GM12878 (cell line): Measurements from ENCODE around the gene LILRB1. TPM values are rescaled to one million over a fixed set of nuclear protein-coding genes. Genes with fewer than 3 reads are reported as not detected.

Experiments used
- ATAC-seq: fragments of 200-7000 bp; cut with Tn5 transposase; 3 replicates; pipeline ENCODE4 v1.9.1; 2020; ENCODE audit warnings: mild to moderate bottlenecking, moderate library complexity
- BruUV-seq: library from RNA; stranded (reverse); fragments of 400-500 nt; replicated peaks from 2 replicates; lab custom pipeline; 2021; lab: Mats Ljungman, UMichigan
- CTCF ChIA-PET: fragments of 300-600 bp; sonication (Branson Sonifier 250); formaldehyde crosslinking; extraction: SDS; loops from one replicate; lab custom pipeline; 2021; ENCODE audit warnings: inconsistent platforms; lab: Yijun Ruan, JAX
- POLR2A ChIA-PET: fragments of 350-600 bp; formaldehyde crosslinking; extraction: SDS; loops from one replicate; lab custom pipeline; 2021; ENCODE audit warnings: inconsistent platforms; lab: Charles Lee
- RAD21 ChIA-PET: fragments of 300-600 bp; sonication (Branson Sonifier 250); formaldehyde crosslinking; loops from one replicate; lab custom pipeline; 2023; ENCODE audit warnings: antibody characterized with exemption; ENCODE audit not compliant: unreplicated experiment; lab: Charles Lee
- SMC1A ChIA-PET: fragments of 300-600 bp; sonication (Branson Sonifier 250); formaldehyde crosslinking; loops from one replicate; lab custom pipeline; 2023; ENCODE audit not compliant: unreplicated experiment, uncharacterized antibody; lab: Charles Lee
- DNase-seq: peaks from one replicate; pipeline ENCODE4 v3.0.0-alpha.2; 2011; ENCODE audit warnings: low read depth, low spot score
- FAIRE-seq: peaks from 3 replicates; lab custom pipeline; 2011; peaks lifted over from hg19 to GRCh38; lab: Jason Lieb, UNC
- H2AFZ ChIP-seq: 2 replicates; pipeline ENCODE4 v1.6.0; 2011; ENCODE audit warnings: low read depth, low read length, control low read depth; ENCODE audit not compliant: control insufficient read depth
- H3K27ac ChIP-seq: 2 replicates; pipeline ENCODE4 v1.5.1; 2011; ENCODE audit warnings: control low read depth; ENCODE audit not compliant: control insufficient read depth, insufficient read depth
- H3K27me3 ChIP-seq, 2 experiments: replicated peaks in 1 of 2; 2 replicates each; pipeline versions ENCODE4 v1.6.0 to v1.6.1; 2011; ENCODE audit warnings: low read length in 1 of 2; ENCODE audit not compliant: control insufficient read depth in 2 of 2, insufficient read depth in 2 of 2
- H3K36me3 ChIP-seq, 2 experiments: 2 replicates each; pipeline ENCODE4 v1.5.1; 2011; ENCODE audit warnings: low read length in 1 of 2; ENCODE audit not compliant: control insufficient read depth in 2 of 2, insufficient read depth in 2 of 2
- H3K4me1 ChIP-seq: 2 replicates; pipeline ENCODE4 v1.6.1; 2011; ENCODE audit warnings: mild to moderate bottlenecking, low read length, moderate library complexity, mixed read lengths; ENCODE audit not compliant: control insufficient read depth, insufficient read depth
- H3K4me2 ChIP-seq: 2 replicates; pipeline ENCODE4 v1.6.0; 2011; ENCODE audit warnings: control low read depth; ENCODE audit not compliant: control insufficient read depth, insufficient read depth
- H3K4me3 ChIP-seq: fragments of 200-600 bp; sonication (generic); 2 replicates; pipeline ENCODE4 v1.5.1; 2016
- H3K79me2 ChIP-seq: 2 replicates; pipeline ENCODE4 v1.6.0; 2011; ENCODE audit warnings: low read length; ENCODE audit not compliant: control insufficient read depth, insufficient read depth
- H3K9ac ChIP-seq: 2 replicates; pipeline ENCODE4 v1.8.0; 2011; ENCODE audit warnings: low read length, control low read depth, mixed read lengths; ENCODE audit not compliant: control insufficient read depth, insufficient read depth
- H3K9me3 ChIP-seq: replicated peaks from 3 replicates; pipeline ENCODE4 v1.5.1; 2011; ENCODE audit warnings: mild to moderate bottlenecking, low read length; ENCODE audit not compliant: control insufficient read depth, insufficient read depth
- H4K20me1 ChIP-seq: 2 replicates; pipeline ENCODE4 v1.6.0; 2011; ENCODE audit not compliant: control insufficient read depth, insufficient read depth
- BRCA1 ChIP-seq: IDR thresholded peaks from 2 replicates; pipeline ENCODE4 v1.6.1; 2011; ENCODE audit warnings: low read depth, low read length, improper control_type of control experiment
- CBX3 ChIP-seq: fragments of 200-600 bp; sonication (generic); IDR thresholded peaks from 2 replicates; pipeline ENCODE4 v1.6.1; 2016; ENCODE audit warnings: low read depth, borderline replicate concordance
- CBX5 ChIP-seq: sonication (generic); IDR thresholded peaks from 2 replicates; pipeline ENCODE4 v1.6.1; 2016; ENCODE audit warnings: low read depth, moderate library complexity, mild to moderate bottlenecking, inconsistent platforms
- IKZF1 ChIP-seq: fragments of 450-650 bp; conservative IDR thresholded peaks from 2 replicates; pipeline ENCODE4 v1.6.1; 2017; ENCODE audit warnings: antibody characterized with exemption, mild to moderate bottlenecking
- IKZF2 ChIP-seq, 2 experiments: fragments of 450-650 bp; IDR thresholded peaks; 2 replicates each; pipeline ENCODE4 v1.6.1; 2017; ENCODE audit warnings: mild to moderate bottlenecking in 2 of 2, moderate library complexity in 2 of 2
- JUND ChIP-seq: IDR thresholded peaks from 2 replicates; pipeline ENCODE4 v1.6.1; 2012; ENCODE audit warnings: low read depth, mild to moderate bottlenecking, low read length, improper control_type of control experiment, moderate library complexity
- MTA2 ChIP-seq: fragments of 450-650 bp; IDR thresholded peaks from 2 replicates; pipeline ENCODE4 v1.6.1; 2016; ENCODE audit warnings: low read depth, mild to moderate bottlenecking, moderate library complexity
- MYC ChIP-seq: IDR thresholded peaks from 2 replicates; pipeline ENCODE4 v1.6.1; 2011; ENCODE audit warnings: mild to moderate bottlenecking, low read length, moderate library complexity, inconsistent platforms; ENCODE audit not compliant: insufficient read depth, insufficient replicate concordance, insufficient read length, severe bottlenecking
- RB1 ChIP-seq: fragments of 450-650 bp; formaldehyde crosslinking; IDR thresholded peaks from 2 replicates; pipeline ENCODE4 v1.6.1; 2017; ENCODE audit warnings: mild to moderate bottlenecking, borderline replicate concordance
- RCOR1 ChIP-seq: conservative IDR thresholded peaks from 2 replicates; pipeline ENCODE4 v1.6.1; 2012; ENCODE audit warnings: low read depth, low read length, improper control_type of control experiment
- SIX5 ChIP-seq: IDR thresholded peaks from 2 replicates; pipeline ENCODE4 v1.6.1; 2011; ENCODE audit warnings: mild to moderate bottlenecking, low read depth, low read length, moderate library complexity; ENCODE audit not compliant: severe bottlenecking
- ZNF274 ChIP-seq: IDR thresholded peaks from one replicate; pipeline ENCODE4 v1.8.0; 2011; ENCODE audit not compliant: insufficient read length, insufficient read depth
- ZNF384 ChIP-seq: IDR thresholded peaks from 2 replicates; pipeline ENCODE4 v1.6.1; 2012; ENCODE audit warnings: low read depth, mild to moderate bottlenecking, low read length, improper control_type of control experiment, borderline replicate concordance
- WGBS: methylation state at CpG from one replicate; pipeline ENCODE4 v1.1.6; 2016; ENCODE audit warnings: low lambda C conversion rate; ENCODE audit not compliant: insufficient replicate concordance, insufficient coverage; ENCODE audit errors: missing lambda C conversion rate; 5-methylcytosine and 5-hydroxymethylcytosine counted together
- in situ Hi-C: fragments of 300-500 bp; cut with MboI; formaldehyde crosslinking; loops from 9 replicates; pipeline ENCODE4 v1.14.3; 2018; ENCODE audit warnings: mixed read lengths
- intact Hi-C: fragments of 100-400 bp; cut with micrococcal nuclease; formaldehyde crosslinking; loops from one replicate; pipeline ENCODE4 v1.14.2; 2022; ENCODE audit not compliant: unreplicated experiment
- polyA plus RNA-seq, 11 experiments: library from polyadenylated mRNA; depleted of rRNA in 4 of 11; unstranded in 6 of 11; stranded (reverse) in 5 of 11; fragments of >200 nt; fragmentation: Nextera tagmentation in 4 of 11; fragmentation: Illumina TruSeq in 1 of 11; extraction: Ambion mirVana in 4 of 11; extraction: Trizol in 1 of 11; gene quantifications; 1 replicate in 1 of 11; 2 replicates in 10 of 11; pipeline versions ENCODE4 v1.2.1 to v1.2.3, GENCODE V29; 2011 to 2016; ENCODE audit warnings: inconsistent platforms in 2 of 11, missing spikeins in 2 of 11, low read depth in 1 of 11
- total RNA-seq, 4 experiments: library from RNA; depleted of rRNA in 3 of 4; stranded (reverse); fragments of >200 nt in 3 of 4; fragmentation: Illumina TruSeq in 1 of 4; extraction: Trizol in 1 of 4; gene quantifications; 2 replicates each; pipeline versions ENCODE4 v1.2.1 to v1.2.3, GENCODE V29; 2013 to 2021
- TF ChIP-seq, protein P1 (sequence below): fragments of 150-350 bp; IDR thresholded peaks from 2 replicates; pipeline ENCODE4 v1.6.1; 2016; ENCODE audit warnings: low read depth, low read length
- TF ChIP-seq, protein P2 (sequence below): fragments of 450-650 bp; IDR thresholded peaks from 2 replicates; pipeline ENCODE4 v1.6.1; 2014; ENCODE audit warnings: mild to moderate bottlenecking

The LILRB1 gene
- total and polyA plus RNA-seq, 10 of the 15 experiments (the other 5 are each of a cell fraction or from before 2014, with no cell fraction given): 4.9 to 92.2 (median 50.1) TPM

DNA sequence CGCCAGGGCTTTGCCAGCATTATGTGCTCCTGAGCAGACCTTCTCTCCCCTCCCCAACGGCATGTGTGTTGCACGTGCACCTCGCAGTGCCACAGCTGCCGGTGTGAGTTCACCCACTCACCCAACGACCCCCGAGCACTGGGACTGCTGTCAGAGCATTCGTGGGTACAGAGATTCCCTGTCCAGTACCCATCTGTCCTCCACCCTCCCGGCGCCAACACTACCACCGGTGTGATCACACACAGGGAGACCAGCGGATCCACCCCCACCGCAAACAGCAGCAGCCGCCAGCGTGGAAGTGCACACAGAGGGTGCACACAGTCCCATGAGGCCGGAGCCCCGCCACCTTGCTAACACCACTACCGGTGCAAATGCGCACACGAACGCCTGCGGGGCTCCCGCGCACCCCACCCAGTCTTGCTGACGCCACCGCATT, 20.9 kb upstream of the LILRB1 start (continued):
- TF ChIP-seq, protein P1, sequence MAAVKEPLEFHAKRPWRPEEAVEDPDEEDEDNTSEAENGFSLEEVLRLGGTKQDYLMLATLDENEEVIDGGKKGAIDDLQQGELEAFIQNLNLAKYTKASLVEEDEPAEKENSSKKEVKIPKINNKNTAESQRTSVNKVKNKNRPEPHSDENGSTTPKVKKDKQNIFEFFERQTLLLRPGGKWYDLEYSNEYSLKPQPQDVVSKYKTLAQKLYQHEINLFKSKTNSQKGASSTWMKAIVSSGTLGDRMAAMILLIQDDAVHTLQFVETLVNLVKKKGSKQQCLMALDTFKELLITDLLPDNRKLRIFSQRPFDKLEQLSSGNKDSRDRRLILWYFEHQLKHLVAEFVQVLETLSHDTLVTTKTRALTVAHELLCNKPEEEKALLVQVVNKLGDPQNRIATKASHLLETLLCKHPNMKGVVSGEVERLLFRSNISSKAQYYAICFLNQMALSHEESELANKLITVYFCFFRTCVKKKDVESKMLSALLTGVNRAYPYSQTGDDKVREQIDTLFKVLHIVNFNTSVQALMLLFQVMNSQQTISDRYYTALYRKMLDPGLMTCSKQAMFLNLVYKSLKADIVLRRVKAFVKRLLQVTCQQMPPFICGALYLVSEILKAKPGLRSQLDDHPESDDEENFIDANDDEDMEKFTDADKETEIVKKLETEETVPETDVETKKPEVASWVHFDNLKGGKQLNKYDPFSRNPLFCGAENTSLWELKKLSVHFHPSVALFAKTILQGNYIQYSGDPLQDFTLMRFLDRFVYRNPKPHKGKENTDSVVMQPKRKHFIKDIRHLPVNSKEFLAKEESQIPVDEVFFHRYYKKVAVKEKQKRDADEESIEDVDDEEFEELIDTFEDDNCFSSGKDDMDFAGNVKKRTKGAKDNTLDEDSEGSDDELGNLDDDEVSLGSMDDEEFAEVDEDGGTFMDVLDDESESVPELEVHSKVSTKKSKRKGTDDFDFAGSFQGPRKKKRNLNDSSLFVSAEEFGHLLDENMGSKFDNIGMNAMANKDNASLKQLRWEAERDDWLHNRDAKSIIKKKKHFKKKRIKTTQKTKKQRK: no peak
- no peak for TF ChIP-seq CBX5
- TF ChIP-seq ZNF384: no peak
- TF ChIP-seq CBX3: no peak
- no peak for TF ChIP-seq RCOR1

DNA sequence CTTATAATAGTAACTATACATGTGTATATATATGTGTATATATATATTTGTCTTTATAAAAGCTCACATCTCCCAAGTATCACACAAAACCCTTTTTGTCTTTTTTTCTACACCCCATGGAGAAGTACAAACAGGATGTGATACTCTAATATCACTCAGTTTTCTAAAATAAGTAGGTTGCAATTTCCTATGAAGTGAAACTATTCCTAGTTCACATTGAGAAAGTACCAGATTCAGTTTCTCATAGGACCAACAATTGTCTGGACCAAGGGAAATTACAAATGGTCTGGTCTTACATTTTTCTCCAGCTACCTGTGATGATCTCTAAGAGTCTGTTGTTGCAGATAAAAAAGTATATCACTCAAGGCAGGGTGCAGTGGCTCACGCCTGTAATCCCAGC, 17.9 kb upstream of the LILRB1 start:
- Histone ChIP-seq H3K9ac (no peak overlapping the region), H3K27ac (peak overlapping the region; percentile 79), H3K4me2 (peak overlapping the region; percentile 4; the same call in 1 of the 2 replicates), H3K27me3 (no peaks in the 10 kb centered on the region), H3K4me1 (peaks cover 26% of the 10 kb centered on the region), H4K20me1 (no peaks in the 10 kb centered on the region), H3K9me3 (peaks cover 17% of the 10 kb centered on the region), H2AFZ (no peak overlapping the region), H3K4me3 (no peak overlapping the region), H3K36me3 (no peaks in the 10 kb centered on the region), H3K79me2 (peaks cover 9% of the 10 kb centered on the region)
- intact Hi-C loops: loop anchor here (10.0 kb wide), 1 partner anchor 772 kb away; the partner anchor contains the start of genes RPL28 and TMEM238
- in situ Hi-C loops: no loop called here
- DNase-seq (no peak), FAIRE-seq (no peak), ATAC-seq (no peak)
- POLR2A ChIA-PET: interaction anchor here (0.6 kb wide), 1 partner anchor 14 kb away, joined by 3 read pairs; no protein-coding TSS in a partner anchor
- CTCF ChIA-PET: interaction anchor here (0.6 kb wide), 1 partner anchor 1702 kb away, joined by 3 read pairs; the partner anchor contains the start of gene ZSCAN5A
- SMC1A ChIA-PET: interaction anchor here (2.0 kb wide), 1 partner anchor 61 kb away, joined by 6 read pairs; no protein-coding TSS in a partner anchor
- BruUV-seq: no TSS peak
- RAD21 ChIA-PET: no interaction called here
- WGBS: 100% methylated on average over 1 of the region's 1 CpG
- TF ChIP-seq BRCA1 (no peak), IKZF2 (IDR thresholded peaks at IDR 0.05) (peak; percentile 59 to 77; a peak in 3 of 4 replicates), MYC (no peak), JUND (no peak), SIX5 (no peak), IKZF1 (peak; percentile 60), MTA2 (0 out of 2 replicates have a peak, but pooled peaks have one; percentile 13), RB1 (no peak), ZNF274 (no peak)
- TF ChIP-seq, protein P2, sequence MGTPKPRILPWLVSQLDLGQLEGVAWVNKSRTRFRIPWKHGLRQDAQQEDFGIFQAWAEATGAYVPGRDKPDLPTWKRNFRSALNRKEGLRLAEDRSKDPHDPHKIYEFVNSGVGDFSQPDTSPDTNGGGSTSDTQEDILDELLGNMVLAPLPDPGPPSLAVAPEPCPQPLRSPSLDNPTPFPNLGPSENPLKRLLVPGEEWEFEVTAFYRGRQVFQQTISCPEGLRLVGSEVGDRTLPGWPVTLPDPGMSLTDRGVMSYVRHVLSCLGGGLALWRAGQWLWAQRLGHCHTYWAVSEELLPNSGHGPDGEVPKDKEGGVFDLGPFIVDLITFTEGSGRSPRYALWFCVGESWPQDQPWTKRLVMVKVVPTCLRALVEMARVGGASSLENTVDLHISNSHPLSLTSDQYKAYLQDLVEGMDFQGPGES: no peak
